ENCODE results near the gene JAZF1. TPM values are rescaled to one million over a fixed set of nuclear protein-coding genes. Genes with fewer than 3 reads are reported as not detected.

JAZF1 gene
- total RNA-seq, 2 donors from 2014 or later: 4.0 to 4.9 TPM

GRCh38 chr7:28142650-28143049 lies 37.9 kb downstream of the JAZF1 start:
- Histone ChIP-seq H3K4me1 (peaks cover 7% of the 10 kb centered on the region), H3K4me3 (no peak overlapping the region), H3K27me3 (no peaks in the 10 kb centered on the region), H3K9me3 (no peaks in the 10 kb centered on the region), H3K27ac (no peak overlapping the region), H3K36me3 (replicated peaks in 1 of 2; ENCODE audit: insufficient read depth in 1 of 2, low read depth in 2 of 2) (no peaks in the 10 kb centered on the region)
- TF ChIP-seq POLR2A (IDR thresholded peaks at IDR 0.05): no peak
- TF ChIP-seq, protein P1, sequence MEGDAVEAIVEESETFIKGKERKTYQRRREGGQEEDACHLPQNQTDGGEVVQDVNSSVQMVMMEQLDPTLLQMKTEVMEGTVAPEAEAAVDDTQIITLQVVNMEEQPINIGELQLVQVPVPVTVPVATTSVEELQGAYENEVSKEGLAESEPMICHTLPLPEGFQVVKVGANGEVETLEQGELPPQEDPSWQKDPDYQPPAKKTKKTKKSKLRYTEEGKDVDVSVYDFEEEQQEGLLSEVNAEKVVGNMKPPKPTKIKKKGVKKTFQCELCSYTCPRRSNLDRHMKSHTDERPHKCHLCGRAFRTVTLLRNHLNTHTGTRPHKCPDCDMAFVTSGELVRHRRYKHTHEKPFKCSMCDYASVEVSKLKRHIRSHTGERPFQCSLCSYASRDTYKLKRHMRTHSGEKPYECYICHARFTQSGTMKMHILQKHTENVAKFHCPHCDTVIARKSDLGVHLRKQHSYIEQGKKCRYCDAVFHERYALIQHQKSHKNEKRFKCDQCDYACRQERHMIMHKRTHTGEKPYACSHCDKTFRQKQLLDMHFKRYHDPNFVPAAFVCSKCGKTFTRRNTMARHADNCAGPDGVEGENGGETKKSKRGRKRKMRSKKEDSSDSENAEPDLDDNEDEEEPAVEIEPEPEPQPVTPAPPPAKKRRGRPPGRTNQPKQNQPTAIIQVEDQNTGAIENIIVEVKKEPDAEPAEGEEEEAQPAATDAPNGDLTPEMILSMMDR (IDR thresholded peaks at IDR 0.05): no peak
- ATAC-seq (no peak), DNase-seq (no peak)
- intact Hi-C loops (cut with DNase I): no loop called here
- 86 to 88% methylated on average over 3 of the region's 3 CpGs for WGBS, 2 donors

DNA sequence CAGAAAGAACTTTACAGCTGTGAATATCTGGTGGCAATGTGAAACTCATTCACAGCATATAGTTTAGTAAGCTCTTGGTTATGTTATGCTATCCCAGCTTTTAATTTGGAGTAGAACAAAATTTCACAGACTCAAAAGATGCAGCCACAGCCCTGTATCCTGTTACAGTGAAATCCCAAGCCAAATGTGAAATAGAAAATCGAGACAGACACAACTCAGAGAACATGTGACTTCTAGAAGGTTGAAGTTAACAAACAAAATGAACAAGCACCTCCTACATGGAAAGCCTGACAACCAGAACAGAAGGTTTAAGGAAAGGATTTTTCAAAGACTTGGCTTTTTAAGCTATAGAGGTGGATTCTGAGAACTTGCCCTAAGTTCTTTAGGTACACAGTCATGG lies 39.6 kb downstream of the JAZF1 start:
- Histone ChIP-seq H3K4me3 (no peak overlapping the region), H3K4me1 (peaks cover 7% of the 10 kb centered on the region), H3K36me3 (replicated peaks in 1 of 2; ENCODE audit: insufficient read depth in 1 of 2, low read depth in 2 of 2) (no peaks in the 10 kb centered on the region), H3K9me3 (no peaks in the 10 kb centered on the region), H3K27ac (no peak overlapping the region), H3K27me3 (no peaks in the 10 kb centered on the region)
- 43 to 50% methylated on average over 1 of the region's 1 CpG for WGBS, 2 donors
- intact Hi-C loops (cut with DNase I): no loop called here
- DNase-seq (no peak), ATAC-seq (no peak)
- TF ChIP-seq POLR2A (IDR thresholded peaks at IDR 0.05): no peak
- TF ChIP-seq, protein P1 (IDR thresholded peaks at IDR 0.05): no peak

DNA sequence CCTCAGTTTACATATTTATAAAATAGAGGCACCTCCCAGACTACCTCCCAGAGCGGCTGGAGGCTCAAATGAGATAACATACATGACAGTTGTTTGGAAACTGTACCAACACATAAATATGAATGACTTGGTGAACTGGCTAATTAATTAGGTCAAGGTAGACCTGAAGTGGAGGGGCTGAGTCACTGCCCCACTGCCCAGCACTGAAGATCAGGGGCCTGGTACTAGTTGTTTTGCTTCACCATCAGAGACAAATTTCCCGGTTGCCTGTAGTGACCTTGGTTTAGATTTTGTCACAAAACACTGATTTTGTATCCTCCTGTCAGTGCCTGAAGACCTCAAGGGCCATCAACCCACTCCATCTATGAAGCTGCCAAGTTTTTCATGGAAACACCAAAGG lies 41.8 kb downstream of the JAZF1 start:
- Histone ChIP-seq H3K4me3 (no peak overlapping the region), H3K9me3 (no peaks in the 10 kb centered on the region), H3K27ac (no peak overlapping the region), H3K27me3 (no peaks in the 10 kb centered on the region), H3K36me3 (replicated peaks in 1 of 2; ENCODE audit: insufficient read depth in 1 of 2, low read depth in 2 of 2) (no peaks in the 10 kb centered on the region), H3K4me1 (peaks cover 11% of the 10 kb centered on the region)
- no peak for TF ChIP-seq POLR2A (IDR thresholded peaks at IDR 0.05)
- TF ChIP-seq, protein P1 (IDR thresholded peaks at IDR 0.05): no peak
- WGBS, 2 donors: 70 to 87% methylated on average over 2 of the region's 2 CpGs
- intact Hi-C loops (cut with DNase I): no loop called here
- ATAC-seq (no peak), DNase-seq (no peak)

DNA sequence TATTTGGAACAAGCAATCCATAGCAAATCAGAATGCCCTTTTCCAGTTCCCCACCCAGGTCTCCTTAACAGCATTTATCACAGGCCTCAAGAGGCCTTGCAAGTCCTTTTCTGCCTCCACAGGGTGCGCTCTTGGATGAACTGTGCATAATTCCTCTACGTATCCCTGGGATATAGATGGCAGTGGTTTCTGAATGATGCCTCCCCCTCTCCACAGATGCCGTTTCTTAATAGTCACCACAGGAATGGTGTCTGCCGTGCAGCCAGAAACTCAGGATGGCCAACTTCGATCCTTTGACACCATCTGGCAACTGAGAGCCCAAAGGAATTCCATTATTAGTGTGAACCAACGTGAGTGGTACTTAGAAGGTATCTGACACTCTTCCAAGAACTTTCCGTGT lies 43.1 kb downstream of the JAZF1 start:
- intact Hi-C loops (cut with DNase I): no loop called here
- WGBS, 2 donors: 80 to 90% methylated on average over 7 of the region's 7 CpGs

GRCh38 chr7:28136885-28137284 lies 43.7 kb downstream of the JAZF1 start:
- Histone ChIP-seq H3K4me1 (peaks cover 10% of the 10 kb centered on the region), H3K27ac (no peak overlapping the region), H3K27me3 (no peaks in the 10 kb centered on the region), H3K36me3 (replicated peaks in 1 of 2; ENCODE audit: insufficient read depth in 1 of 2, low read depth in 2 of 2) (no peaks in the 10 kb centered on the region), H3K9me3 (no peaks in the 10 kb centered on the region), H3K4me3 (no peak overlapping the region)
- no peak for TF ChIP-seq POLR2A (IDR thresholded peaks at IDR 0.05)
- TF ChIP-seq, protein P1 (IDR thresholded peaks at IDR 0.05): no peak
- no peak for ATAC-seq
- intact Hi-C loops (cut with DNase I): no loop called here
- no peak for DNase-seq
- WGBS, 2 donors: 93 to 97% methylated on average over 8 of the region's 8 CpGs

More for the DNA sequence above, 43.1 kb downstream of the JAZF1 start:
- TF ChIP-seq, protein P1 (IDR thresholded peaks at IDR 0.05): no peak
- no peak for TF ChIP-seq POLR2A (IDR thresholded peaks at IDR 0.05)
- Histone ChIP-seq H3K27ac (no peak overlapping the region), H3K4me1 (peaks cover 10% of the 10 kb centered on the region), H3K4me3 (no peak overlapping the region), H3K27me3 (no peaks in the 10 kb centered on the region), H3K36me3 (replicated peaks in 1 of 2; ENCODE audit: insufficient read depth in 1 of 2, low read depth in 2 of 2) (no peaks in the 10 kb centered on the region), H3K9me3 (no peaks in the 10 kb centered on the region)
- DNase-seq (no peak), ATAC-seq (no peak)
